Testis (tissue), 3 donors: Measurements from ENCODE around the gene TADA2A. TPM values are rescaled to one million over a fixed set of nuclear protein-coding genes. Genes with fewer than 3 reads are reported as not detected.
"Not testable (repeated sequence)": the region's sequence is repeated elsewhere in the genome, so short reads cannot be mapped to it uniquely, and the experiment has no call there.

Experiments
- DNase-seq: peaks from one replicate; pipeline ENCODE4 v3.0.0-alpha.2; 2019
- H3K27ac ChIP-seq, 2 donors: fragments of 200-600 bp; sonication (generic); one replicate each; pipeline ENCODE4 v1.5.1; 2019
- H3K27me3 ChIP-seq: fragments of 200-600 bp; sonication (generic); one replicate; pipeline ENCODE4 v1.5.1; 2019
- H3K36me3 ChIP-seq: fragments of 200-600 bp; sonication (generic); one replicate; pipeline ENCODE4 v1.5.1; 2017; ENCODE audit warnings: low read depth; ENCODE audit errors: missing control alignments
- H3K4me1 ChIP-seq: fragments of 200-600 bp; sonication (generic); one replicate; pipeline ENCODE4 v1.5.1; 2019
- H3K4me3 ChIP-seq, 2 donors: fragments of 200-600 bp; sonication (generic); one replicate each; pipeline ENCODE4 v1.5.1; 2017 to 2019
- H3K9me3 ChIP-seq: fragments of 200-600 bp; sonication (generic); one replicate; pipeline ENCODE4 v1.5.1; 2017
- CTCF ChIP-seq, 3 experiments: fragments of 450-650 bp in 2 of 3; fragments of 200-600 bp in 1 of 3; sonication (generic) in 1 of 3; IDR thresholded peaks; one replicate each; pipeline ENCODE4 v1.5.1; 2016 to 2019; ENCODE audit warnings: antibody characterized with exemption in 3 of 3, mild to moderate bottlenecking in 2 of 3, moderate library complexity in 1 of 3
- POLR2A ChIP-seq: fragments of 450-650 bp; IDR thresholded peaks from one replicate; pipeline ENCODE4 v1.6.1; 2017; ENCODE audit warnings: antibody characterized with exemption, mild to moderate bottlenecking, moderate library complexity
- WGBS, 2 donors: methylation state at CpG; one replicate each; pipeline ENCODE4 v1.1.5; 2018; 5-methylcytosine and 5-hydroxymethylcytosine counted together
- intact Hi-C: fragments of 100-400 bp; cut with DNase I; formaldehyde crosslinking; loops from one replicate; pipeline ENCODE4 v1.15.1; 2023; ENCODE audit warnings: low total_unique reads
- polyA plus RNA-seq: library from polyadenylated mRNA; stranded (reverse); fragments of 350-450 nt; fragmentation: Illumina TruSeq; extraction: RNeasy Lipid Tissue Mini Kit (QIAGEN cat#74804); gene quantifications from one replicate; pipeline ENCODE4 v1.2.3, GENCODE V29; 2014; ENCODE audit warnings: low read depth, low replicate concordance; ENCODE audit not compliant: insufficient read depth
- total RNA-seq, 2 donors: library from RNA; depleted of rRNA; stranded (reverse); fragments of >200 nt; gene quantifications; one replicate each; pipeline ENCODE4 v1.2.3, GENCODE V29; 2016

TADA2A gene
- total and polyA plus RNA-seq, 3 donors from 2014 or later = 33.5 to 62.8 (median 44.0) TPM

- Histone ChIP-seq H3K27ac (no peak overlapping the region), H3K27me3 (no peaks in the 10 kb centered on the region), H3K9me3 (no peaks in the 10 kb centered on the region), H3K4me3 (no peak overlapping the region), H3K36me3 (no peaks in the 10 kb centered on the region), H3K4me1 (no peaks in the 10 kb centered on the region)
- WGBS, 2 donors = 87 to 97% methylated on average over 2 of the region's 2 CpGs
- intact Hi-C loops = no loop called here
- TF ChIP-seq CTCF (IDR thresholded peaks at IDR 0.05) = no peak
- no peak for TF ChIP-seq POLR2A
- no peak for DNase-seq
Measured at GRCh38 chr17:37432671-37433070, 26.0 kb downstream of the TADA2A start.

GRCh38 chr17:37438141-37438540, 31.5 kb downstream of the TADA2A start:
- 80 to 81% methylated on average over 4 of the region's 4 CpGs for WGBS, 2 donors
- Histone ChIP-seq H3K4me1 (no peaks in the 10 kb centered on the region), H3K9me3 (no peaks in the 10 kb centered on the region), H3K36me3 (no peaks in the 10 kb centered on the region), H3K4me3 (no peak overlapping the region), H3K27me3 (no peaks in the 10 kb centered on the region), H3K27ac (no peak overlapping the region)
- no peak for DNase-seq
- intact Hi-C loops = no loop called here
- TF ChIP-seq POLR2A = no peak
- TF ChIP-seq CTCF (IDR thresholded peaks at IDR 0.05) = peak in 2 of 3 experiments; percentile 9 to 10

GRCh38 chr17:37440424-37440823, 33.7 kb downstream of the TADA2A start:
- DNase-seq = no peak

GRCh38 chr17:37441369-37442014, 34.8 kb downstream of the TADA2A start:
- WGBS, 2 donors = 91 to 92% methylated on average over 12 of the region's 12 CpGs
- H3K27me3 ChIP-seq, H3K4me3 ChIP-seq, H3K9me3 ChIP-seq, intact Hi-C loops, H3K36me3 ChIP-seq, DNase-seq, H3K4me1 ChIP-seq, H3K27ac ChIP-seq: not testable (repeated sequence)

More at GRCh38 chr17:37440424-37440823, 33.7 kb downstream of the TADA2A start:
- Histone ChIP-seq H3K36me3 (no peaks in the 10 kb centered on the region), H3K9me3 (no peaks in the 10 kb centered on the region), H3K27me3 (no peaks in the 10 kb centered on the region), H3K27ac (no peak overlapping the region), H3K4me1 (no peaks in the 10 kb centered on the region), H3K4me3 (no peak overlapping the region)
- TF ChIP-seq POLR2A (no peak), CTCF (IDR thresholded peaks at IDR 0.05) (no peak)
- intact Hi-C loops = no loop called here
- WGBS, 2 donors = 94 to 100% methylated on average over 2 of the region's 2 CpGs

- Histone ChIP-seq H3K27me3 (no peaks in the 10 kb centered on the region), H3K4me1 (peaks cover 9% of the 10 kb centered on the region), H3K27ac (no peak overlapping the region), H3K9me3 (no peaks in the 10 kb centered on the region), H3K36me3 (no peaks in the 10 kb centered on the region), H3K4me3 (no peak overlapping the region)
- TF ChIP-seq POLR2A (no peak), CTCF (IDR thresholded peaks at IDR 0.05) (no peak)
- intact Hi-C loops = no loop called here
- no peak for DNase-seq
- WGBS, 2 donors = 90 to 97% methylated on average over 4 of the region's 4 CpGs
Measured at GRCh38 chr17:37446027-37446426, 39.3 kb downstream of the TADA2A start.
